ENCODE results near the gene ELFN1.

Gene ELFN1

DNA sequence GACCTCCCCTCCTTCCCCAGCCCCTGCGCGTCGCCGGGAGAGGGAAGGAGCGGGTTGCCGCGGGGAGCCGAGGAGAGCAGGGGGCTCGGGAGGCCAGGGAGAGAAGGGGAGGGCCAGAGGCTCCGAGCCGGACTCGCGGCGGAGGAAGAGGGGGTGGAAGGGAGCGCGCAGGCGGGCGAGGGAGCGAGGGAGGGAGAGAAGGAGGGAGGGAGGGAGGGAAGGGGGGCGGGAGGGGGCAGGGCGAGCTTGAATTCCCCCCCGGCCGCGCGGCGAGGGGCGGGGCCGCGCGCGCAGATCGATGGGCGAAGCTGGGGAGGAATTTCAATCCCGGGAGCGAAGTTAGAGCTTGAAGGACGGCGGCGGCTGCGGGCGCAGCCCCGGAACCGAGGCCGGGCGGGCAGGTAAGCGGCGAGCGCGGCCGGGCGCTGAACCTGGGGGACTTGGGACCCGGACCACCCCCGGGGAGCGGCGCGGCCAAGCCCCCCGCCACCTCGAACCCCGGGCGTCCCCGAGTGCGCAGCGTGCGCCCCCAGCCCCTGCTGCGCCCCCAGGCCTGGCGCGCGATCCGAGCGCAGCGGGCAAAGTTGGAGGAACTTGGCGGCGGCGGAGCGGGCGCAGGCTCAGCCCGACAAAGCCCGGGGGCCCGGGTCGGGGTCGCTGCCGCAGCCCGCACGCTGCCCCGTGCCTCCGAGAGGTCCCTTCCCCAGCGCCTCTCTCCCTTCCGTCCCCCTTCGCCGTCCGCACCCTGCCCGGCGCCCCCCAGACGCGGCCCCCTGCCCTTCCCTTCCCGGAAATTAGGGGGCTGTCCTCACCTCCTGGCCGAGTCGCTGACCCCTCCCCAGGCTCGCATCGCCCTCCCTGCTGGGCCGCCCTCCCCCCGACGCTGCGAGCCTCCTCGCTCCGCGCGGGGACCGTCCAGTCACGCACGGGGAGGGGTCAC is at the start of gene ELFN1:
Gene ELFN1, plus strand, starts transcription at position 324 of the 940 bp plus-strand sequence. CDS start 74,320 bp downstream, outside the sequence.
- Histone ChIP-seq H3K4me3 (ENCODE audit: insufficient read depth, low read length, poor library complexity, severe bottlenecking) (no peak within 1 kb of the TSS), H3F3A (ENCODE audit: insufficient read depth) (no peaks in the 10 kb centered on the region), H3K79me2 (ENCODE audit: insufficient read depth, low read length) (no peaks in the 10 kb centered on the region), H3K27me3 (ENCODE audit: low read length) (no peaks in the 10 kb centered on the region), H3K36me3 (ENCODE audit: low read length) (no peaks in the 10 kb centered on the region), H3K9me3 (ENCODE audit: insufficient read depth, low read length) (no peaks in the 10 kb centered on the region), H3K9me2 (replicated peaks; ENCODE audit: insufficient read depth, low read length) (no peaks in the 10 kb centered on the region), H3K9ac (ENCODE audit: low read length) (no peak within 1 kb of the TSS), H2AFZ (ENCODE audit: low read depth, low read length, severe bottlenecking) (no peak within 1 kb of the TSS), H3K27ac (ENCODE audit: low read depth, low read length) (no peak within 1 kb of the TSS), H3K4me2 (ENCODE audit: low read depth, low read length, poor library complexity, severe bottlenecking) (no peak within 1 kb of the TSS), H4K20me1 (ENCODE audit: low read depth, low read length) (no peaks in the 10 kb centered on the region)
- TF ChIP-seq EZH2phosphoT487 (conservative IDR thresholded peaks at IDR 0.05; ENCODE audit: low read length), result no peak
- TF ChIP-seq, protein P1, sequence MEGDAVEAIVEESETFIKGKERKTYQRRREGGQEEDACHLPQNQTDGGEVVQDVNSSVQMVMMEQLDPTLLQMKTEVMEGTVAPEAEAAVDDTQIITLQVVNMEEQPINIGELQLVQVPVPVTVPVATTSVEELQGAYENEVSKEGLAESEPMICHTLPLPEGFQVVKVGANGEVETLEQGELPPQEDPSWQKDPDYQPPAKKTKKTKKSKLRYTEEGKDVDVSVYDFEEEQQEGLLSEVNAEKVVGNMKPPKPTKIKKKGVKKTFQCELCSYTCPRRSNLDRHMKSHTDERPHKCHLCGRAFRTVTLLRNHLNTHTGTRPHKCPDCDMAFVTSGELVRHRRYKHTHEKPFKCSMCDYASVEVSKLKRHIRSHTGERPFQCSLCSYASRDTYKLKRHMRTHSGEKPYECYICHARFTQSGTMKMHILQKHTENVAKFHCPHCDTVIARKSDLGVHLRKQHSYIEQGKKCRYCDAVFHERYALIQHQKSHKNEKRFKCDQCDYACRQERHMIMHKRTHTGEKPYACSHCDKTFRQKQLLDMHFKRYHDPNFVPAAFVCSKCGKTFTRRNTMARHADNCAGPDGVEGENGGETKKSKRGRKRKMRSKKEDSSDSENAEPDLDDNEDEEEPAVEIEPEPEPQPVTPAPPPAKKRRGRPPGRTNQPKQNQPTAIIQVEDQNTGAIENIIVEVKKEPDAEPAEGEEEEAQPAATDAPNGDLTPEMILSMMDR (IDR thresholded peaks at IDR 0.05; ENCODE audit: insufficient read depth, low read length, poor library complexity, severe bottlenecking), result no peak

- Histone ChIP-seq H2AFZ (ENCODE audit: low read depth, low read length, severe bottlenecking) (no peak overlapping the region), H3K4me2 (ENCODE audit: low read depth, low read length, poor library complexity, severe bottlenecking) (no peak overlapping the region), H3K36me3 (ENCODE audit: low read length) (no peaks in the 10 kb centered on the region), H3K9me2 (replicated peaks; ENCODE audit: insufficient read depth, low read length) (no peaks in the 10 kb centered on the region), H3K79me2 (ENCODE audit: insufficient read depth, low read length) (no peaks in the 10 kb centered on the region), H3K27me3 (ENCODE audit: low read length) (no peaks in the 10 kb centered on the region), H3K9me3 (ENCODE audit: insufficient read depth, low read length) (no peaks in the 10 kb centered on the region), H3K4me3 (ENCODE audit: insufficient read depth, low read length, poor library complexity, severe bottlenecking) (no peak overlapping the region), H3K9ac (ENCODE audit: low read length) (no peak overlapping the region), H3K27ac (ENCODE audit: low read depth, low read length) (no peak overlapping the region), H3F3A (ENCODE audit: insufficient read depth) (no peaks in the 10 kb centered on the region), H4K20me1 (ENCODE audit: low read depth, low read length) (no peaks in the 10 kb centered on the region)
- no peak for TF ChIP-seq EZH2phosphoT487 (conservative IDR thresholded peaks at IDR 0.05; ENCODE audit: low read length)
- TF ChIP-seq, protein P1 (IDR thresholded peaks at IDR 0.05; ENCODE audit: insufficient read depth, low read length, poor library complexity, severe bottlenecking), result no peak
These were observed 49.2 kb upstream of the ELFN1 start for GRCh38 chr7:1620835-1621234.

- H3K4me3 ChIP-seq (ENCODE audit: insufficient read depth, low read length, poor library complexity, severe bottlenecking), result no peak overlapping the region
These were observed 48.4 kb upstream of the ELFN1 start for GRCh38 chr7:1621718-1622117.

More at GRCh38 chr7:1621718-1622117, 48.4 kb upstream of the ELFN1 start:
- Histone ChIP-seq H3K27me3 (ENCODE audit: low read length) (no peaks in the 10 kb centered on the region), H3K79me2 (ENCODE audit: insufficient read depth, low read length) (no peaks in the 10 kb centered on the region), H3K36me3 (ENCODE audit: low read length) (no peaks in the 10 kb centered on the region), H3K4me2 (ENCODE audit: low read depth, low read length, poor library complexity, severe bottlenecking) (no peak overlapping the region), H3F3A (ENCODE audit: insufficient read depth) (no peaks in the 10 kb centered on the region), H3K9ac (ENCODE audit: low read length) (no peak overlapping the region), H2AFZ (ENCODE audit: low read depth, low read length, severe bottlenecking) (no peak overlapping the region), H3K9me3 (ENCODE audit: insufficient read depth, low read length) (no peaks in the 10 kb centered on the region), H3K9me2 (replicated peaks; ENCODE audit: insufficient read depth, low read length) (no peaks in the 10 kb centered on the region), H3K27ac (ENCODE audit: low read depth, low read length) (no peak overlapping the region), H4K20me1 (ENCODE audit: low read depth, low read length) (no peaks in the 10 kb centered on the region)
- no peak for TF ChIP-seq EZH2phosphoT487 (conservative IDR thresholded peaks at IDR 0.05; ENCODE audit: low read length)
- TF ChIP-seq, protein P1 (IDR thresholded peaks at IDR 0.05; ENCODE audit: insufficient read depth, low read length, poor library complexity, severe bottlenecking), result no peak
